Left lobe of liver (tissue), 2 donors: ENCODE measurements around the gene TRNP1. TPM values are rescaled to one million over a fixed set of nuclear protein-coding genes. Genes with fewer than 3 reads are reported as not detected.
A peak's percentile ranks its signal among the peaks of the same experiment; 100 is the strongest.
"Not testable (repeated sequence)": the region's sequence is repeated elsewhere in the genome, so short reads cannot be mapped to it uniquely, and the experiment has no call there.

Experiments
- ATAC-seq: fragments of 200-7000 bp; cut with Tn5 transposase; one replicate; pipeline ENCODE4 v1.9.1; 2020; ENCODE audit warnings: mild to moderate bottlenecking, moderate library complexity
- DNase-seq: peaks from one replicate; pipeline ENCODE4 v3.0.0-alpha.2; 2020; ENCODE audit warnings: low spot score
- total RNA-seq: library from RNA; stranded (reverse); gene quantifications from one replicate; pipeline ENCODE4 v1.2.1, GENCODE V29; 2021
- donor health status: DM: no; HTN: no; CAD: no; lungs with moderate emphysema.
- donor health status: DM: no; HTN: yes; CAD: no.

Gene TRNP1, protein sequence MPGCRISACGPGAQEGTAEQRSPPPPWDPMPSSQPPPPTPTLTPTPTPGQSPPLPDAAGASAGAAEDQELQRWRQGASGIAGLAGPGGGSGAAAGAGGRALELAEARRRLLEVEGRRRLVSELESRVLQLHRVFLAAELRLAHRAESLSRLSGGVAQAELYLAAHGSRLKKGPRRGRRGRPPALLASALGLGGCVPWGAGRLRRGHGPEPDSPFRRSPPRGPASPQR
- 2.8 TPM for total RNA-seq

GRCh38 chr1:26993237-26994019, at the start of gene TRNP1:
TSS of gene TRNP1 (plus strand) at chr1:26993692. CDS start at chr1:26993787, 95 bp downstream.
- peak; percentile 67 for DNase-seq
- peak; percentile 63 for ATAC-seq

DNA sequence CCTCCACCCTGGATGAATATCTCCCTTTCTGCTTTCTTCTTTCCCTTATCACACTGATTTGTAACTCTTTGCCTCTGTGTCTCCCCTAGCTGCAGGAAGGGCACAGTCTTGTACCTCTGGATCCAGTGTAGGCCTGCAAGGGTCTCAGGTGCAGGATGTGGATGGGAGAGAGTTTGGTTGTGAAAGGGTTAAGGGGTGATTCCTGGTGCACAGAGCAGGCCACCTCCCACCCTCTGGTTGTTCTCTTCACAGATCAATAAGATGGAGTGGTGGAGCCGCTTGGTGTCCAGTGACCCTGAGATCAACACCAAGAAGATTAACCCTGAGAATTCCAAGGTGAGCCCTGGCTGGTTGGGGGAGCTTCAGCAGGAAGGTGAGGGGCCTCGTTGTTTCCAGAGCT, 48.4 kb upstream of the TRNP1 start:
- ATAC-seq, result peak; percentile 47
- DNase-seq, result peak; percentile 56

DNA sequence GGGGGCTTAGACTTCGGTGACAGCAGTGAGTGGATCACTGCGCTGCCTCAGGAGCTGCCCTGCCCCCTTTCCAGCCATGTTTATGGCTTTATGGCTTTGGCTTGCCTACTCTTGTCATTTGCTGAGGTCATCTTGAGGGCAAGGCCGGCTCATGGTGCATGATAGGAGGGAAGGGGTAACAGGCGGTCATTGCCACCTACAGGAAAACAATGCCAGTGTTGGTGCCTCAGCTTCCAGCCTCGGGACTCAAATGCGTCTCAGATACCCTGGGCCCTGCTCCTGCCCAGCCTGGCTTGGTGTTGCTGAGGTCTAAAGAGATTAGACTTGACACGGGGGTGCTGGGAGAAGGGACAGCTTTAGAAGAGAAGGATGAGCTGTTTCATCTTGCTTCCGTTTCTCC, 47.8 kb upstream of the TRNP1 start:
- DNase-seq, result peak; percentile 86
- ATAC-seq, result peak; percentile 69

GRCh38 chr1:26946270-26946669, 47.2 kb upstream of the TRNP1 start:
- DNase-seq, result peak; percentile 73
- peak; percentile 27 for ATAC-seq

GRCh38 chr1:26948725-26949057, 44.8 kb upstream of the TRNP1 start:
- not testable (repeated sequence) for DNase-seq, ATAC-seq

DNA sequence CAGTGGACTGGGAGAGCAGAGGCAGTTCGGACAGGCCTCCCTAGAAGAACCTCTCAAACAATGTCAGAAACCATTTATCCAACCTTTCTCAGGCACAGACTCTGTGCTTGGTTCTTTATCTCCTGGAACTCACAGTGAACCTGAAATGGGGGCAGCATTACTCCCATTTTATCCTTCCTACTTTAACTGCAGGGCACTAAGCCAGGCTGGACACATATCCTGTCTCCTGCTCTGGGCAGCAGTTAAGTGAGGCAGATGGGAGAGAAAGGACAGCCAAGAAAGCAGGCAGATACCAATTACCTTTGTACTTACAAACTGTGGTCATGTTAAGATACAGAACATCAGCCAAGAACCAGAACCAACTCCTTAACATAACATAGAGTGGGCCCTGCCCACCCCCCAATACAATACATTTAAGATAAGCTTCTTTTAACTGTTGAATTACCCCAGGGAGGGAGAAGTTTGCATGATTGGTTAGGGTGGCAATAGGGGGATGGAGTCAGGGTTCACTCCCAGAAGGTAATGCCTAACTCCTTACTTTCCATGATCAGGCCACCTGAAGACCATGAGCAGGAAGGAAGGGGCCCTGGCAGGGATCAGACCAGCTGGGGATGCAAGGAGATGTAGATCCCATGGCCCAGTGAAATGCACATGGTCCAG, 44.1 kb upstream of the TRNP1 start:
- DNase-seq, result peak; percentile 64
- ATAC-seq, result peak; percentile 50

DNA sequence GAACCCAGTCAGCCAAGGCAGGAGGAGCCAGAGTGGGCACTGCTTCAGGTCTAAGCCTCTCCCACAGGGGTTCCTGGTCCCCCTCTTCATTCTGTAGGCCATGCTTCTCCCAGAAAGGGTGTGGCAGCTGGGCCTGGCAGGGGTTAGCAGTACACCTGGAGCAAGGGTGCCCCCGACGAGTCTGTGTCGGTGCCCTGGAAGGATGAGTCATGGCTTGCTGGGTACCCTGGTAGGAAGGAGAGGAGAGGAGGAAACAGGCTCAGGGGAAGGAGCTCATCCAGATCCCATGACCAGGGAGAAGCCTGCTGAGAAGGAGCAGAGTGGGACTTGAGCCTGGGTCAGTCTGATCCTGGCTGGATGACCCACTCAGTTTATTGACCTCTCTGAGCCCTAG, 43.6 kb upstream of the TRNP1 start:
- DNase-seq, result no peak

GRCh38 chr1:26950602-26951001, 42.9 kb upstream of the TRNP1 start:
- ATAC-seq, result no peak
- no peak for DNase-seq

More for the DNA sequence above, 43.6 kb upstream of the TRNP1 start:
- ATAC-seq, result no peak

GRCh38 chr1:26951216-26951615, 42.3 kb upstream of the TRNP1 start:
- ATAC-seq, result no peak
- DNase-seq, result no peak

GRCh38 chr1:26951821-26952497, 41.5 kb upstream of the TRNP1 start:
- no peak for DNase-seq

DNA sequence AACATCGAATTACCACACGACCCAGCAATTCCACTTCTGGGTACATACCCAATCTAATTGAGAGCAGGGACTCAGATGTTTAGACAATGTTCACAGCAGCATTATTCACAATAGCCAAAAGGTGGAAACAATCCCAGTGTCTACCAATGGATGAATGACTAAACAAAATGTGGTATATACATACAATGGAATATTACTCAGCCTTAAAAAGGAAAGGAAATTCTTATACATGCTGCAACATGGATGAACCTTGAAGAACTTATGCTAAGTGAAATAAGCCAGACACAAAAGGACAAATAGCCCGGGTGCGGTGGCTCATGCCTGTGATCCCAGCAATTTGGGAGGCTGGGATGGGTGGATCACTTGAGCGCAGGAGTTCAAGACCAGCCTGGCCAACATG, 40.1 kb upstream of the TRNP1 start:
- no peak for ATAC-seq
- no peak for DNase-seq

More at GRCh38 chr1:26951821-26952497, 41.5 kb upstream of the TRNP1 start:
- ATAC-seq, result no peak

GRCh38 chr1:26956321-26956720, 37.2 kb upstream of the TRNP1 start:
- no peak for ATAC-seq
- no peak for DNase-seq

- DNase-seq, result no peak
- ATAC-seq, result no peak
These were observed 36.2 kb upstream of the TRNP1 start for GRCh38 chr1:26957306-26957705.

- ATAC-seq, result no peak
- no peak for DNase-seq
These were observed 34.2 kb upstream of the TRNP1 start for GRCh38 chr1:26959270-26959669.

DNA sequence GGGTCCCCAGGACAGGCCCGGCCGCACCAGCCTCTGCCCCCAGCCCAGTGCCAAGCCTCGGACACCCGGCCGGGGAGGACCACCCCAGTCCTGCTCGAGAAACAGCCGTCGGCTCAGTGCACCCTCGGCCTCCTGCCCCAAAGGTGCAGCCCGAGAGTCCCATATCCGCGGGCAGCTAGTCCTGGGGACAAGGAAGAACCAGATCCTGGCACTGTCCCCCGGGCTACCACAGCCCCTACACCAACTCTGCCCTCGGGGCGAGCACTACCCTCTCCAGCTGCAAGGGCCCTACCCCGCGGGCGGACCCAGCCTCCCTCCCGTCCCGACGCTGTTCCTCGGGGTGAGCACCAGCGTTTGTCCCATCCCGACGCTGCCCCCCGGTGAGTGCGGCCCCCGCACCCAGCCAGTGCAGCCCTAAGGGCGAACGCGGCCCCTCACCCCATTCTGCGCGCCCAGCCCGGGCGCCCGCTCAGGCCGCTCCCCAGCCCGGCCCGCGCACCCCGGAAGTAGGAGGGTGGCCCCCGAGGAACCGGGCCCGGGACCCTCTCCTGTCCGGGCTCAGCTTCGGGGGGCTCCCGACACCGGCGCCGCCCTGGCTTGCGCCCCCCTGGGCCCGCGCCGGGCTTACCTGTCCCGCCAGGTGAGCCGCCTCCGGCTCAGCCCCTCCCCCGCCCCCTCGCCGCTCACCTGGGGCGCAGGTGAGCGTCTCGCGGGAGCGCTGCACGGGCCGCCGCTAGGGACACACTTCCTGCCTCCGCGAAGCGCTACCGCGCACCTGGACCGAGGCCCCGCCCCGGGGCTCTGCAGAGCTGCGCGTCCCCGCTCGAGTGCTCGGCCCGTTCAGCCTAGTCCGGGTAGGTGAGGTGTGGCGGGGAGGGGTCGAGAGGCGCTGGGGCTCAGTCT, 33.5 kb upstream of the TRNP1 start, which contains the start of gene KDF1:
Gene KDF1 (minus strand): TSS at position 747 of the 903 bp plus-strand sequence. CDS start 8,088 bp downstream, outside the sequence.
- DNase-seq (peak; percentile 80), ATAC-seq (peak; percentile 93)

GRCh38 chr1:26960625-26960966, 32.9 kb upstream of the TRNP1 start:
- DNase-seq, result no peak
- ATAC-seq, result peak; percentile 14

GRCh38 chr1:26961826-26962225, 31.7 kb upstream of the TRNP1 start:
- no peak for ATAC-seq

GRCh38 chr1:26965213-26965612, 28.3 kb upstream of the TRNP1 start:
- no peak for ATAC-seq
- no peak for DNase-seq

More at GRCh38 chr1:26961826-26962225, 31.7 kb upstream of the TRNP1 start:
- DNase-seq, result no peak

GRCh38 chr1:26965628-26966027, 27.9 kb upstream of the TRNP1 start:
- ATAC-seq (no peak), DNase-seq (no peak)

DNA sequence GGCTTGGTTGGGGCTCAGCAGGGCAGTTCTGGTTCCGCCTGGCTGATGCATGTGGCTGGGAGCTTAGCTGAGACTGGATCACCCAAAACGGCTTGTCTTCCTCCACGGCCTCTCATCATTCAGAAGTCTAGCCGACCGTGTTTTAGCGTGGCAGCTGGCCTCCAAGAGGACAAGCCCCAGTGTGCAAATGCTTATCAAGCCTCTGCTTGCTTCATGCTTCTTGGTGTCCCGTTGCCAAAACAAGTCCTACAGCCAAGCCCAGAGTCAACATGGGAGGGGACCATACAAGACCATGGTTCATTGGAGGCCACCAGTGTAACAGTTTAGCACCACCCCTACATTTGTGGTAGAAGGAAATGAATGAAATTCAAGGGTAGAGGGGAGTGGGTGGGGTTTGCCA, 22.7 kb upstream of the TRNP1 start:
- DNase-seq (no peak), ATAC-seq (no peak)
